SK-N-SH (cell line): ENCODE data around the gene CCNO. TPM values are rescaled to one million over a fixed set of nuclear protein-coding genes. Genes with fewer than 3 reads are reported as not detected.

Experiments
- CTCF ChIA-PET: fragments of 300-600, 350-600 bp; formaldehyde crosslinking; extraction: SDS; loops from one replicate; lab custom pipeline; 2021; lab: Yijun Ruan, JAX
- POLR2A ChIA-PET: fragments of 350-600 bp; sonication (Branson Sonifier 250); formaldehyde crosslinking; extraction: SDS; loops from one replicate; lab custom pipeline; 2020; ENCODE audit warnings: antibody characterized with exemption, inconsistent platforms; lab: Yijun Ruan, JAX
- DNase-seq: peaks from one replicate; pipeline ENCODE4 v3.0.0; 2012
- H2AFZ ChIP-seq: fragments of 200-600 bp; sonication (generic); 2 replicates; pipeline ENCODE4 v1.8.1; 2016; ENCODE audit warnings: antibody characterized with exemption, mild to moderate bottlenecking, low read depth
- H3F3A ChIP-seq: fragments of 200-600 bp; sonication (generic); replicated peaks from 2 replicates; pipeline ENCODE3; 2016; ENCODE audit warnings: antibody characterized with exemption, mild to moderate bottlenecking; ENCODE audit not compliant: insufficient read depth
- H3K27ac ChIP-seq, 2 experiments: fragments of 200-500 bp in 1 of 2; fragments of 200-600 bp in 1 of 2; sonication (Bioruptor generic) in 1 of 2; sonication (generic), shearing (Covaris generic) in 1 of 2; 2 replicates each; pipeline versions ENCODE4 v1.5.1 to v1.6.1; 2014 to 2016; ENCODE audit warnings: low read depth in 2 of 2, inconsistent platforms in 1 of 2, low read length in 1 of 2, mild to moderate bottlenecking in 1 of 2, mixed read lengths in 1 of 2
- H3K27me3 ChIP-seq: fragments of 200-600 bp; sonication (generic), shearing (Covaris generic); 2 replicates; pipeline ENCODE4 v1.6.1; 2016; ENCODE audit warnings: mixed run types; ENCODE audit not compliant: insufficient read depth
- H3K36me3 ChIP-seq, 2 experiments: fragments of 200-500 bp in 1 of 2; fragments of 200-600 bp in 1 of 2; sonication (Bioruptor generic) in 1 of 2; sonication (generic) in 1 of 2; replicated peaks in 1 of 2; 2 replicates each; pipeline versions ENCODE3 to v1.5.1; 2014 to 2016; ENCODE audit warnings: low read length in 1 of 2, mild to moderate bottlenecking in 1 of 2; ENCODE audit not compliant: insufficient read depth in 2 of 2, control insufficient read depth in 1 of 2
- H3K4me1 ChIP-seq, 2 experiments: fragments of 200-500 bp in 1 of 2; fragments of 200-600 bp in 1 of 2; sonication (Bioruptor generic) in 1 of 2; sonication (generic), shearing (Covaris generic) in 1 of 2; 2 replicates each; pipeline versions ENCODE4 v1.5.1 to v1.6.1; 2014 to 2016; ENCODE audit warnings: low read depth in 1 of 2, low read length in 1 of 2, mixed run types in 1 of 2; ENCODE audit not compliant: insufficient read depth in 2 of 2, control insufficient read depth in 1 of 2
- H3K4me2 ChIP-seq: fragments of 200-600 bp; sonication (generic), shearing (Covaris generic); 2 replicates; pipeline ENCODE4 v1.6.1; 2017; ENCODE audit warnings: mixed run types
- H3K4me3 ChIP-seq, 2 experiments: fragments of 200-500 bp in 1 of 2; fragments of 200-600 bp in 1 of 2; sonication (Bioruptor generic) in 1 of 2; sonication (generic), shearing (Covaris generic) in 1 of 2; 2 replicates each; pipeline versions ENCODE4 v1.5.1 to v1.8.1; 2014 to 2016; ENCODE audit warnings: low read depth in 2 of 2, inconsistent platforms in 1 of 2, low read length in 1 of 2, mild to moderate bottlenecking in 1 of 2, mixed read lengths in 1 of 2, moderate library complexity in 1 of 2
- H3K79me2 ChIP-seq: fragments of 200-600 bp; sonication (generic); 2 replicates; pipeline ENCODE4 v1.8.1; 2017; ENCODE audit warnings: mild to moderate bottlenecking; ENCODE audit not compliant: insufficient read depth
- H3K9ac ChIP-seq: fragments of 200-600 bp; sonication (generic); 2 replicates; pipeline ENCODE4 v1.6.1; 2017; ENCODE audit warnings: mixed run types
- H3K9me2 ChIP-seq: fragments of 200-600 bp; sonication (generic); 2 replicates; pipeline ENCODE4 v1.6.1; 2017; ENCODE audit warnings: mixed run types
- H3K9me3 ChIP-seq: fragments of 200-600 bp; sonication (generic); 2 replicates; pipeline ENCODE4 v1.6.1; 2017; ENCODE audit warnings: mixed run types, mild to moderate bottlenecking, moderate library complexity
- H4K20me1 ChIP-seq: fragments of 200-600 bp; sonication (generic); 2 replicates; pipeline ENCODE4 v1.6.1; 2017; ENCODE audit warnings: mild to moderate bottlenecking, mixed run types; ENCODE audit not compliant: insufficient read depth
- CHD2 ChIP-seq: fragments of 150-350 bp; IDR thresholded peaks from 2 replicates; pipeline ENCODE4 v1.6.1; 2018; ENCODE audit warnings: low read length; ENCODE audit not compliant: partially characterized antibody
- ELF1 ChIP-seq: IDR thresholded peaks from 2 replicates; pipeline ENCODE4 v1.4.0; 2012
- EP300 ChIP-seq, 2 experiments: IDR thresholded peaks; 2 replicates each; pipeline versions ENCODE4 v1.4.0 to v1.6.1; 2012; ENCODE audit warnings: borderline replicate concordance in 1 of 2, low read depth in 1 of 2, low read length in 1 of 2
- EZH2phosphoT487 ChIP-seq: fragments of 200-600 bp; sonication (generic); IDR thresholded peaks from 2 replicates; pipeline ENCODE4 v1.6.1; 2017; ENCODE audit warnings: low read depth, mixed run types, mild to moderate bottlenecking, antibody characterized with exemption, moderate library complexity, borderline replicate concordance
- FOSL2 ChIP-seq: IDR thresholded peaks from 2 replicates; pipeline ENCODE4 v1.4.0; 2012; ENCODE audit warnings: low read depth, mild to moderate bottlenecking, moderate library complexity, borderline replicate concordance
- FOXJ3 ChIP-seq: sonication (generic); formaldehyde crosslinking; IDR thresholded peaks from 2 replicates; pipeline ENCODE4 v1.5.1; 2020; ENCODE audit warnings: mild to moderate bottlenecking, missing genetic modification reagents
- FOXM1 ChIP-seq: IDR thresholded peaks from 2 replicates; pipeline ENCODE4 v1.4.0; 2012; ENCODE audit warnings: low read depth, mild to moderate bottlenecking
- GABPA ChIP-seq: IDR thresholded peaks from 2 replicates; pipeline ENCODE4 v1.4.0; 2012; ENCODE audit warnings: low read depth, mild to moderate bottlenecking
- JUND ChIP-seq: IDR thresholded peaks from 2 replicates; pipeline ENCODE4 v1.4.0; 2012
- MAX ChIP-seq: IDR thresholded peaks from 2 replicates; pipeline ENCODE4 v1.4.0; 2012; ENCODE audit warnings: low read depth
- MEF2A ChIP-seq: IDR thresholded peaks from 2 replicates; pipeline ENCODE4 v1.4.0; 2012; ENCODE audit warnings: low read depth, borderline replicate concordance
- NFIC ChIP-seq: IDR thresholded peaks from 2 replicates; pipeline ENCODE4 v1.4.0; 2012; ENCODE audit warnings: borderline replicate concordance
- RCOR1 ChIP-seq: fragments of 150-350 bp; IDR thresholded peaks from 2 replicates; pipeline ENCODE4 v1.6.1; 2017; ENCODE audit warnings: antibody characterized with exemption, low read length
- RFX5 ChIP-seq: IDR thresholded peaks from 2 replicates; pipeline ENCODE4 v1.6.1; 2012; ENCODE audit warnings: mild to moderate bottlenecking, improper control_type of control experiment, low read length
- SMC3 ChIP-seq: IDR thresholded peaks from 2 replicates; pipeline ENCODE4 v1.6.1; 2012; ENCODE audit warnings: low read depth, low read length, improper control_type of control experiment
- TEAD4 ChIP-seq: IDR thresholded peaks from 2 replicates; pipeline ENCODE4 v1.4.0; 2012; ENCODE audit warnings: mild to moderate bottlenecking, borderline replicate concordance; ENCODE audit not compliant: insufficient read depth
- YY1 ChIP-seq: IDR thresholded peaks from 2 replicates; pipeline ENCODE4 v1.4.0; 2012; ENCODE audit warnings: low read depth, mild to moderate bottlenecking
- WGBS: methylation state at CpG from one replicate; pipeline ENCODE4 v1.1.6; 2017; ENCODE audit warnings: low lambda C conversion rate; 5-methylcytosine and 5-hydroxymethylcytosine counted together
- polyA plus RNA-seq, 3 experiments: library from polyadenylated mRNA; depleted of rRNA; stranded (reverse); fragments of >200 nt; gene quantifications; 2 replicates each; pipeline ENCODE4 v1.2.3, GENCODE V29; 2012
- TF ChIP-seq, protein P1 (sequence below): IDR thresholded peaks from 2 replicates; pipeline ENCODE4 v1.6.1; 2012; ENCODE audit warnings: mild to moderate bottlenecking, low read depth, low read length, moderate library complexity
- TF ChIP-seq, protein P2 (sequence below): IDR thresholded peaks from 2 replicates; pipeline ENCODE4; 2012
- TF ChIP-seq, protein P3 (sequence below): IDR thresholded peaks from 2 replicates; pipeline ENCODE4 v1.4.0; 2012; ENCODE audit warnings: low read depth, borderline replicate concordance

CCNO gene
- polyA plus RNA-seq, 1 of the 3 experiments (the other 2 are of a cell fraction): not detected

GRCh38 chr5:55191165-55191564 is 42.2 kb downstream of the CCNO start:
- CTCF ChIA-PET: interaction anchor here (1.5 kb wide), 1 partner anchor 37 kb away, joined by 5 read pairs; no protein-coding TSS in a partner anchor
- 44% methylated on average over 2 of the region's 2 CpGs for WGBS

GRCh38 chr5:55188656-55189540 is 44.5 kb downstream of the CCNO start:
- no peaks in the 10 kb centered on the region for H3K79me2 ChIP-seq
- H3K9me3 ChIP-seq: no peaks in the 10 kb centered on the region
- no peak for DNase-seq
- ChIA-PET POLR2A (no interaction called here), CTCF (interaction anchor here (1.0 to 1.1 kb wide), 2 partner anchors 9 to 23 kb away, joined by 3 read pairs; no protein-coding TSS in a partner anchor)
- H2AFZ ChIP-seq: no peak overlapping the region
- no peaks in the 10 kb centered on the region for H3K36me3 ChIP-seq
- H3K4me2 ChIP-seq: no peak overlapping the region
- 25% methylated on average over 6 of the region's 6 CpGs for WGBS
- H3K27me3 ChIP-seq: peaks cover 47% of the 10 kb centered on the region
- no peak overlapping the region for H3K27ac ChIP-seq
- H3K4me3 ChIP-seq: no peak overlapping the region
- no peaks in the 10 kb centered on the region for H3F3A ChIP-seq
- no peaks in the 10 kb centered on the region for H3K4me1 ChIP-seq
- no peaks in the 10 kb centered on the region for H4K20me1 ChIP-seq
- no peak overlapping the region for H3K9ac ChIP-seq
- no peaks in the 10 kb centered on the region for H3K9me2 ChIP-seq
- TF ChIP-seq MEF2A (no peak), FOXM1 (no peak), NFIC (no peak), EP300 (IDR thresholded peaks at IDR 0.05; ENCODE audit: borderline replicate concordance in 1 of 2, low read depth in 1 of 2, low read length in 1 of 2) (no peak), EZH2phosphoT487 (no peak), YY1 (no peak), TEAD4 (no peak), SMC3 (no peak), RCOR1 (no peak), FOXJ3 (CRISPR knock-in tag) (no peak), ELF1 (no peak), GABPA (no peak), FOSL2 (no peak), JUND (no peak), CHD2 (no peak), MAX (no peak)
- TF ChIP-seq, protein P1, sequence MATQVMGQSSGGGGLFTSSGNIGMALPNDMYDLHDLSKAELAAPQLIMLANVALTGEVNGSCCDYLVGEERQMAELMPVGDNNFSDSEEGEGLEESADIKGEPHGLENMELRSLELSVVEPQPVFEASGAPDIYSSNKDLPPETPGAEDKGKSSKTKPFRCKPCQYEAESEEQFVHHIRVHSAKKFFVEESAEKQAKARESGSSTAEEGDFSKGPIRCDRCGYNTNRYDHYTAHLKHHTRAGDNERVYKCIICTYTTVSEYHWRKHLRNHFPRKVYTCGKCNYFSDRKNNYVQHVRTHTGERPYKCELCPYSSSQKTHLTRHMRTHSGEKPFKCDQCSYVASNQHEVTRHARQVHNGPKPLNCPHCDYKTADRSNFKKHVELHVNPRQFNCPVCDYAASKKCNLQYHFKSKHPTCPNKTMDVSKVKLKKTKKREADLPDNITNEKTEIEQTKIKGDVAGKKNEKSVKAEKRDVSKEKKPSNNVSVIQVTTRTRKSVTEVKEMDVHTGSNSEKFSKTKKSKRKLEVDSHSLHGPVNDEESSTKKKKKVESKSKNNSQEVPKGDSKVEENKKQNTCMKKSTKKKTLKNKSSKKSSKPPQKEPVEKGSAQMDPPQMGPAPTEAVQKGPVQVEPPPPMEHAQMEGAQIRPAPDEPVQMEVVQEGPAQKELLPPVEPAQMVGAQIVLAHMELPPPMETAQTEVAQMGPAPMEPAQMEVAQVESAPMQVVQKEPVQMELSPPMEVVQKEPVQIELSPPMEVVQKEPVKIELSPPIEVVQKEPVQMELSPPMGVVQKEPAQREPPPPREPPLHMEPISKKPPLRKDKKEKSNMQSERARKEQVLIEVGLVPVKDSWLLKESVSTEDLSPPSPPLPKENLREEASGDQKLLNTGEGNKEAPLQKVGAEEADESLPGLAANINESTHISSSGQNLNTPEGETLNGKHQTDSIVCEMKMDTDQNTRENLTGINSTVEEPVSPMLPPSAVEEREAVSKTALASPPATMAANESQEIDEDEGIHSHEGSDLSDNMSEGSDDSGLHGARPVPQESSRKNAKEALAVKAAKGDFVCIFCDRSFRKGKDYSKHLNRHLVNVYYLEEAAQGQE: no peak

More at GRCh38 chr5:55191165-55191564, 42.2 kb downstream of the CCNO start:
- peaks cover 38% of the 10 kb centered on the region for H3K27me3 ChIP-seq
- H3K9me3 ChIP-seq: no peaks in the 10 kb centered on the region
- no peaks in the 10 kb centered on the region for H3F3A ChIP-seq
- POLR2A ChIA-PET: no interaction called here
- no peaks in the 10 kb centered on the region for H3K4me1 ChIP-seq
- H2AFZ ChIP-seq: no peak overlapping the region
- H3K27ac ChIP-seq: no peak overlapping the region
- H3K79me2 ChIP-seq: no peaks in the 10 kb centered on the region
- no peaks in the 10 kb centered on the region for H4K20me1 ChIP-seq
- H3K9me2 ChIP-seq: no peaks in the 10 kb centered on the region
- TF ChIP-seq, protein P2, sequence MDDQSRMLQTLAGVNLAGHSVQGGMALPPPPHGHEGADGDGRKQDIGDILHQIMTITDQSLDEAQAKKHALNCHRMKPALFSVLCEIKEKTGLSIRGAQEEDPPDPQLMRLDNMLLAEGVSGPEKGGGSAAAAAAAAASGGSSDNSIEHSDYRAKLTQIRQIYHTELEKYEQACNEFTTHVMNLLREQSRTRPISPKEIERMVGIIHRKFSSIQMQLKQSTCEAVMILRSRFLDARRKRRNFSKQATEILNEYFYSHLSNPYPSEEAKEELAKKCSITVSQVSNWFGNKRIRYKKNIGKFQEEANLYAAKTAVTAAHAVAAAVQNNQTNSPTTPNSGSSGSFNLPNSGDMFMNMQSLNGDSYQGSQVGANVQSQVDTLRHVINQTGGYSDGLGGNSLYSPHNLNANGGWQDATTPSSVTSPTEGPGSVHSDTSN: no peak
- no peak for TF ChIP-seq RFX5
- TF ChIP-seq, protein P3, sequence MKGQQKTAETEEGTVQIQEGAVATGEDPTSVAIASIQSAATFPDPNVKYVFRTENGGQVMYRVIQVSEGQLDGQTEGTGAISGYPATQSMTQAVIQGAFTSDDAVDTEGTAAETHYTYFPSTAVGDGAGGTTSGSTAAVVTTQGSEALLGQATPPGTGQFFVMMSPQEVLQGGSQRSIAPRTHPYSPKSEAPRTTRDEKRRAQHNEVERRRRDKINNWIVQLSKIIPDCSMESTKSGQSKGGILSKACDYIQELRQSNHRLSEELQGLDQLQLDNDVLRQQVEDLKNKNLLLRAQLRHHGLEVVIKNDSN: no peak
- H3K4me2 ChIP-seq: no peak overlapping the region
- no peak for DNase-seq
- H3K4me3 ChIP-seq: no peak overlapping the region
- H3K9ac ChIP-seq: no peak overlapping the region
- H3K36me3 ChIP-seq: no peaks in the 10 kb centered on the region
